H1 (cell line): ENCODE measurements around the gene SPATS1. TPM values are rescaled to one million over a fixed set of nuclear protein-coding genes. Genes with fewer than 3 reads are reported as not detected.

Source experiments
- CTCF ChIA-PET: fragments of 300-600 bp; sonication (Branson Sonifier 250); formaldehyde crosslinking; loops from one replicate; lab custom pipeline; 2021; ENCODE audit not compliant: partially characterized antibody; lab: Charles Lee
- POLR2A ChIA-PET: fragments of 300-600 bp; sonication (Branson Sonifier 250); formaldehyde crosslinking; loops from one replicate; lab custom pipeline; 2021; ENCODE audit warnings: inconsistent platforms; ENCODE audit not compliant: partially characterized antibody; lab: Charles Lee
- DNase-seq, 2 experiments: peaks; one replicate each; pipeline versions ENCODE4 v3.0.0 to v3.0.0-alpha.2; 2010 to 2022; ENCODE audit warnings: low spot score in 2 of 2, low read depth in 1 of 2, mixed read lengths in 1 of 2
- FAIRE-seq: peaks from 2 replicates; lab custom pipeline; 2011; peaks lifted over from hg19 to GRCh38; lab: Jason Lieb, UNC
- H2AFZ ChIP-seq: 2 replicates; pipeline ENCODE4 v1.8.1; 2012; ENCODE audit warnings: low read length, inconsistent platforms
- H2AK5ac ChIP-seq: 2 replicates; pipeline ENCODE4 v1.6.1; 2013; ENCODE audit warnings: low read depth, low read length
- H2BK120ac ChIP-seq: replicated peaks from 2 replicates; pipeline ENCODE3; 2013; ENCODE audit warnings: low read depth, low read length, inconsistent platforms
- H2BK12ac ChIP-seq: 2 replicates; pipeline ENCODE4 v1.6.1; 2013; ENCODE audit warnings: low read depth, low read length
- H2BK15ac ChIP-seq: 2 replicates; pipeline ENCODE4 v1.6.1; 2013; ENCODE audit warnings: low read length
- H2BK20ac ChIP-seq: 2 replicates; pipeline ENCODE4 v1.6.1; 2013; ENCODE audit warnings: low read length
- H2BK5ac ChIP-seq: 2 replicates; pipeline ENCODE4 v1.6.1; 2013; ENCODE audit warnings: low read depth, low read length
- H3K14ac ChIP-seq: 2 replicates; pipeline ENCODE4 v1.6.1; 2013; ENCODE audit warnings: inconsistent platforms; ENCODE audit not compliant: insufficient read length
- H3K18ac ChIP-seq: 2 replicates; pipeline ENCODE4 v1.6.1; 2013; ENCODE audit warnings: low read length; ENCODE audit errors: extremely low read depth
- H3K23ac ChIP-seq: 2 replicates; pipeline ENCODE4 v1.6.1; 2013; ENCODE audit warnings: inconsistent platforms; ENCODE audit not compliant: insufficient read length
- H3K23me2 ChIP-seq: 2 replicates; pipeline ENCODE4 v1.6.1; 2013; ENCODE audit warnings: low read depth, low read length
- H3K27ac ChIP-seq: 2 replicates; pipeline ENCODE4 v1.6.1; 2011; ENCODE audit warnings: low read depth, low read length, inconsistent platforms
- H3K27me3 ChIP-seq, 4 experiments: replicated peaks in 1 of 4; 1 replicate in 1 of 4; 2 replicates in 3 of 4; pipeline versions ENCODE4 v1.6.1 to v1.8.1; 2011 to 2013; ENCODE audit warnings: low read length in 3 of 4, mild to moderate bottlenecking in 3 of 4, inconsistent platforms in 2 of 4, mixed read lengths in 2 of 4, moderate library complexity in 1 of 4; ENCODE audit not compliant: control insufficient read depth in 3 of 4, insufficient read depth in 3 of 4; ENCODE audit errors: extremely low read depth in 1 of 4
- H3K36me3 ChIP-seq, 4 experiments: 2 replicates each; pipeline versions ENCODE4 v1.6.1 to v1.8.1; 2011 to 2013; ENCODE audit warnings: mild to moderate bottlenecking in 4 of 4, low read length in 3 of 4, moderate library complexity in 2 of 4, control low read depth in 1 of 4, inconsistent platforms in 1 of 4; ENCODE audit not compliant: insufficient read depth in 4 of 4, control insufficient read depth in 2 of 4
- H3K4ac ChIP-seq: replicated peaks from 2 replicates; pipeline ENCODE3; 2013; ENCODE audit warnings: low read length, low read depth, mixed read lengths, inconsistent platforms; ENCODE audit not compliant: insufficient read length
- H3K4me1 ChIP-seq, 4 experiments: replicated peaks in 1 of 4; 1 replicate in 1 of 4; 2 replicates in 3 of 4; pipeline versions ENCODE4 v1.6.1 to v1.8.1; 2011 to 2013; ENCODE audit warnings: low read length in 3 of 4, inconsistent platforms in 2 of 4, mixed read lengths in 1 of 4; ENCODE audit not compliant: insufficient read depth in 4 of 4, control insufficient read depth in 3 of 4
- H3K4me2 ChIP-seq, 2 experiments: 2 replicates each; pipeline versions ENCODE4 v1.6.1 to v1.8.1; 2011 to 2013; ENCODE audit warnings: low read depth in 2 of 2, low read length in 2 of 2, control low read depth in 1 of 2, inconsistent platforms in 1 of 2, mild to moderate bottlenecking in 1 of 2; ENCODE audit not compliant: insufficient read depth in 1 of 2
- H3K4me3 ChIP-seq, 4 experiments: fragments of 200-600, 300-600 bp in 1 of 4; sonication (generic), shearing (Covaris generic), sonication (Bioruptor Twin) in 1 of 4; 2 replicates each; pipeline versions ENCODE4 v1.5.1 to v1.8.1; 2011 to 2016; ENCODE audit warnings: low read length in 4 of 4, low read depth in 3 of 4, control low read depth in 2 of 4, inconsistent platforms in 2 of 4, mild to moderate bottlenecking in 2 of 4, mixed read lengths in 1 of 4, moderate library complexity in 1 of 4; ENCODE audit not compliant: insufficient read depth in 2 of 4; ENCODE audit errors: extremely low read depth in 1 of 4
- H3K56ac ChIP-seq: replicated peaks from 2 replicates; pipeline ENCODE3; 2013; ENCODE audit warnings: low read depth, mild to moderate bottlenecking, mixed read lengths, low read length, inconsistent platforms; ENCODE audit not compliant: insufficient read length
- H3K79me1 ChIP-seq: 2 replicates; pipeline ENCODE4 v1.6.1; 2013; ENCODE audit warnings: low read depth, low read length, control low read depth
- H3K79me2 ChIP-seq, 2 experiments: 2 replicates each; pipeline versions ENCODE4 v1.6.1 to v1.8.1; 2012 to 2013; ENCODE audit warnings: low read length in 2 of 2, mild to moderate bottlenecking in 2 of 2, inconsistent platforms in 1 of 2; ENCODE audit not compliant: insufficient read depth in 2 of 2, control insufficient read depth in 1 of 2
- H3K9ac ChIP-seq, 4 experiments: replicated peaks in 1 of 4; 1 replicate in 1 of 4; 2 replicates in 3 of 4; pipeline versions ENCODE4 v1.6.1 to v1.8.1; 2011 to 2013; ENCODE audit warnings: low read depth in 3 of 4, low read length in 3 of 4, control low read depth in 2 of 4, mild to moderate bottlenecking in 2 of 4, moderate library complexity in 2 of 4, inconsistent platforms in 1 of 4; ENCODE audit errors: extremely low read depth in 1 of 4
- H3K9me3 ChIP-seq, 2 experiments: 2 replicates each; pipeline versions ENCODE4 v1.6.1 to v1.8.1; 2012 to 2013; ENCODE audit warnings: mild to moderate bottlenecking in 2 of 2, moderate library complexity in 2 of 2, control low read depth in 1 of 2, inconsistent platforms in 1 of 2, low read depth in 1 of 2, low read length in 1 of 2, mixed read lengths in 1 of 2; ENCODE audit not compliant: insufficient read depth in 2 of 2
- H4K20me1 ChIP-seq, 2 experiments: replicated peaks in 1 of 2; 2 replicates each; pipeline versions ENCODE3 to v1.8.1; 2011 to 2013; ENCODE audit warnings: inconsistent platforms in 2 of 2, low read length in 2 of 2, mild to moderate bottlenecking in 1 of 2; ENCODE audit not compliant: insufficient read depth in 2 of 2, control insufficient read depth in 1 of 2
- H4K5ac ChIP-seq: 2 replicates; pipeline ENCODE4 v1.6.1; 2013; ENCODE audit warnings: low read length, low read depth, mixed read lengths, inconsistent platforms; ENCODE audit not compliant: insufficient read length
- H4K8ac ChIP-seq: 2 replicates; pipeline ENCODE4 v1.8.0; 2013; ENCODE audit warnings: mild to moderate bottlenecking, moderate library complexity, low read length, inconsistent platforms; ENCODE audit not compliant: insufficient read depth; ENCODE audit errors: extremely low read depth
- H4K91ac ChIP-seq: replicated peaks from 2 replicates; pipeline ENCODE3; 2013; ENCODE audit warnings: low read length, mixed read lengths, inconsistent platforms; ENCODE audit not compliant: insufficient read length
- CHD1 ChIP-seq: IDR thresholded peaks from 2 replicates; pipeline ENCODE4 v1.6.1; 2012; ENCODE audit warnings: low read depth, low read length, improper control_type of control experiment
- CTCF ChIP-seq, 3 experiments: IDR thresholded peaks; 1 replicate in 2 of 3; 2 replicates in 1 of 3; pipeline versions ENCODE4 v1.5.1 to v1.6.1; 2011; ENCODE audit warnings: low read length in 3 of 3, mild to moderate bottlenecking in 3 of 3, inconsistent platforms in 2 of 3, low read depth in 1 of 3, moderate library complexity in 1 of 3; ENCODE audit not compliant: insufficient read depth in 1 of 3; ENCODE audit errors: control extremely low read depth in 1 of 3
- KDM1A ChIP-seq: fragments of 200-600, 300-600 bp; sonication (generic); IDR thresholded peaks from 2 replicates; pipeline ENCODE4 v1.7.1; 2016; ENCODE audit warnings: mild to moderate bottlenecking, low read length, borderline replicate concordance
- whole genome bisulfite sequencing, 2 experiments: shearing (Covaris generic) in 1 of 2; methylation state at CpG; one replicate each; pipeline versions ENCODE4 v1.1.6 to v1.1.7; 2013 to 2015; ENCODE audit warnings: low lambda C conversion rate in 2 of 2, mixed read lengths in 2 of 2, inconsistent platforms in 1 of 2, low coverage in 1 of 2, missing lambda C conversion rate in 1 of 2; ENCODE audit not compliant: insufficient replicate concordance in 2 of 2, insufficient coverage in 1 of 2, insufficient read length in 1 of 2; ENCODE audit errors: extremely low coverage in 1 of 2, missing lambda C conversion rate in 1 of 2; 5-methylcytosine and 5-hydroxymethylcytosine counted together
- polyA plus RNA-seq, 7 experiments: library from polyadenylated mRNA; depleted of rRNA in 3 of 7; stranded (reverse) in 5 of 7; unstranded in 2 of 7; fragments of >200 nt in 5 of 7; fragments of 200-250 nt in 2 of 7; gene quantifications; 1 replicate in 5 of 7; 2 replicates in 1 of 7; 4 replicates in 1 of 7; pipeline versions ENCODE4 v1.2.1 to v1.2.3, GENCODE V29; 2011 to 2013; ENCODE audit warnings: missing spikeins in 2 of 7, mixed read lengths in 2 of 7
- total RNA-seq: library from RNA; stranded (reverse); fragmentation: NEBNext Ultra II Directional; extraction: Animal tissue kit (Norgen Biotek cat#: 25700); gene quantifications from 2 replicates; pipeline ENCODE4 v1.2.1, GENCODE V29; 2021

The SPATS1 gene
- total and polyA plus RNA-seq, 2 of the 8 experiments (the other 6 are each of a cell fraction or from before 2014, with no cell fraction given): not detected

- no peaks in the 10 kb centered on the region for H4K20me1 ChIP-seq
- no peak for TF ChIP-seq CTCF (IDR thresholded peaks at IDR 0.05; ENCODE audit: control extremely low read depth in 1 of 3, insufficient read depth in 1 of 3, low read depth in 1 of 3, low read length in 3 of 3)
- TF ChIP-seq KDM1A: 0 out of 2 replicates have a peak, but pooled peaks have one; percentile 43
- no peak for TF ChIP-seq CHD1
- H3K4me3 ChIP-seq: no peak overlapping the region
- H3K9ac ChIP-seq: no peak overlapping the region
- H3K23ac ChIP-seq: no peak overlapping the region
- H3K56ac ChIP-seq: no peak overlapping the region
- H4K91ac ChIP-seq: no peak overlapping the region
- FAIRE-seq: no peak
- H2BK120ac ChIP-seq: no peak overlapping the region
- H3K36me3 ChIP-seq: no peaks in the 10 kb centered on the region
- no peak overlapping the region for H3K14ac ChIP-seq
- H3K23me2 ChIP-seq: no peaks in the 10 kb centered on the region; the same call in 1 of the 2 replicates
- no peak overlapping the region for H3K27ac ChIP-seq
- no peak overlapping the region for H3K4me2 ChIP-seq
- H2BK5ac ChIP-seq: no peak overlapping the region
- DNase-seq: no peak
- H2AK5ac ChIP-seq: no peak overlapping the region
- no peak overlapping the region for H3K4ac ChIP-seq
- H4K8ac ChIP-seq: no peak overlapping the region
- no peaks in the 10 kb centered on the region for H3K9me3 ChIP-seq
- no peaks in the 10 kb centered on the region for H3K79me1 ChIP-seq
- H2BK20ac ChIP-seq: no peak overlapping the region
- no peaks in the 10 kb centered on the region for H3K27me3 ChIP-seq
- no peak overlapping the region for H2AFZ ChIP-seq
- WGBS, 2 experiments: 96% methylated on average over 3 of the region's 3 CpGs; no CpG with 5 or more reads in 1 of the 2 experiments
- ChIA-PET POLR2A (no interaction called here), CTCF (no interaction called here)
- H3K79me2 ChIP-seq: no peaks in the 10 kb centered on the region
- H3K4me1 ChIP-seq: no peaks in the 10 kb centered on the region
- no peak overlapping the region for H2BK12ac ChIP-seq
- H3K18ac ChIP-seq: no peak overlapping the region
- no peak overlapping the region for H2BK15ac ChIP-seq
- H4K5ac ChIP-seq: no peak overlapping the region
These were observed 17.5 kb downstream of the SPATS1 start for GRCh38 chr6:44359973-44360372.
